ENCODE measurements around the gene UGT3A1.
"Not testable (repeated sequence)": the region's sequence is repeated elsewhere in the genome, so short reads cannot be mapped to it uniquely, and the experiment has no call there.

Gene UGT3A1

GRCh38 chr5:35990520-35990919 is 670 bp downstream of the UGT3A1 start:
- in situ Hi-C loops (cut with HindIII; ENCODE audit: low sequenced_read_pairs) = no loop called here

DNA sequence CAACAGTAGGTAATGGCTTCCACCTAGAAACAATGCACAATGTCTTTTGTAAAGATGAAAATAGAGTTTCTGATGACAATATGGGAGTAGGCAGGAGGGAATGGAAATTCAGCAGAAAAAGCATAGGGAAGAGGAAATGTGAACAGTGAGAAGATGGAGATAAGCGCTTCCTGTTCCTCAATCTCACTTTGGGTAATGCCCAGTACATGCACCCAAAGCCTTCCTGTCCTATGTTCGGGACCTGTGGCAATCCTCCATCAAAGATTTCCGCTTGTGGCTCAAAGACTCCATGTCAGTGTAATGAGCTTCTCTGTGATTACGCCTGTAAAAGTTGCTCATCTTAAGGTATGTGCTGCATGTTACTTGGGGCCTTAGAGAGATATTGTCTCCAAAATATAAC is 2.7 kb downstream of the UGT3A1 start:
- in situ Hi-C loops (cut with HindIII; ENCODE audit: low sequenced_read_pairs) = no loop called here

GRCh38 chr5:35987776-35988175 is 3.4 kb downstream of the UGT3A1 start:
- in situ Hi-C loops (cut with HindIII; ENCODE audit: low sequenced_read_pairs) = no loop called here

DNA sequence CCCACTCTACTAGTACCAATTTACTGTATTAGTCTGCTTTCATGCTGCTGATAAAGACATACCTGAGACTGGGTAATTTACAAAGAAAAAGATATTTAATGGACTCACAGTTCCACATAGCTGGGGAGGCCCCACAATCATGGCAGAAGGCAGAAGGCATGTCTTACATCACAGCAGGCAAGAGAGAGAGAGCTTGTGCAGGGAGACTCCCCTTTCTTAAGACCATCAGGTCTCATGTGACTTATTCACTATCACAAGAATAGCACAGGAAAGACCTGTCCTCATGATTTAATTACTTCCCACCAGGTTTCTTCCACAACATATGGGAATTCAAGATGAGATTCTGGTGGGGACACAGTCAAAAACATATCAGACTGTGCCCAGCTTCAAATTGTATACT is 11.5 kb downstream of the UGT3A1 start:
- in situ Hi-C loops (cut with HindIII; ENCODE audit: low sequenced_read_pairs) = no loop called here

GRCh38 chr5:35976859-35977258 is 14.3 kb downstream of the UGT3A1 start:
- in situ Hi-C loops (cut with HindIII; ENCODE audit: low sequenced_read_pairs) = not testable (repeated sequence)

- in situ Hi-C loops (cut with HindIII; ENCODE audit: low sequenced_read_pairs) = no loop called here
These were observed 16.6 kb downstream of the UGT3A1 start for GRCh38 chr5:35974570-35974969.

DNA sequence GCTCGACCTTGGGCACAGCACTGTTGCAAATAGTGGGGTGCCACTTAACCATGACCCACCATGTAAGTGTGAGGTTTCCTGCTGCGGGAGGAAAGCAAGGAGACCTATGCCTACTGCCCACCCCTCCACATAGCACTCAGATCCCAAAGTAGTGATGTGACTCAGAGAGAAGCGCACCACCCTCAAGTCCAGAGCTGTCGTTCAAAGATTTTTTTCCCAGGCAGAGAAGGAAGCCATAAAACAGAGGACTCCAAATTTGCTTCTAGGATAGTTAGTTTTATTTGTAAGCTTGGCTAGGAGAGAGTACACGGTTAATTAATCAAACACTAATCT is 19.3 kb downstream of the UGT3A1 start:
- in situ Hi-C loops (cut with HindIII; ENCODE audit: low sequenced_read_pairs) = no loop called here

GRCh38 chr5:35971186-35971877 is 19.9 kb downstream of the UGT3A1 start:
- in situ Hi-C loops (cut with HindIII; ENCODE audit: low sequenced_read_pairs) = no loop called here

GRCh38 chr5:35963381-35963843 is 27.8 kb downstream of the UGT3A1 start:
- in situ Hi-C loops (cut with HindIII; ENCODE audit: low sequenced_read_pairs) = no loop called here

GRCh38 chr5:35960328-35960727 is 30.9 kb downstream of the UGT3A1 start:
- in situ Hi-C loops (cut with HindIII; ENCODE audit: low sequenced_read_pairs) = no loop called here

GRCh38 chr5:35956429-35956828 is 34.8 kb downstream of the UGT3A1 start:
- in situ Hi-C loops (cut with HindIII; ENCODE audit: low sequenced_read_pairs) = no loop called here

GRCh38 chr5:35954175-35954574 is 37.0 kb downstream of the UGT3A1 start:
- in situ Hi-C loops (cut with HindIII; ENCODE audit: low sequenced_read_pairs) = no loop called here

- in situ Hi-C loops (cut with HindIII; ENCODE audit: low sequenced_read_pairs) = no loop called here
These were observed 44.1 kb downstream of the UGT3A1 start for GRCh38 chr5:35947085-35947484.

DNA sequence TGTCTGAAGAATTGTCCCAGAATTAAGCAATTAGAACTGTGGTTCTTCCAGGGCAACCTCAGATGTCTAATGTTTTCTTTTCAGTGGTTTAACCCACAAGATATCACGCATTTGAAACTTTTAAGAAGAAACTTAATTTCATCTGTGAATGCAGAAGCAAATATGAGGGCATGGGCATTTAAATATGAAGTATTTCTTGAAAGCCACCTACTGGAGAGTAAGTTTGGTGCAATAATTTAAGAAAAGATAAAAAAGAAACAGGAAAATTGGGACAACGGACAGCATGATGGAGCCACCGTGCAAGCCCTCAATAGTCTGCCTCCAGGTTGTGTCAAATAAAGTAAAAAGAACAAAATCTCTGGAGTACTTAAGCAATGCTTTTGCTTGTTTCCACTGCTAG is 51.6 kb downstream of the UGT3A1 start:
- in situ Hi-C loops (cut with HindIII; ENCODE audit: low sequenced_read_pairs) = no loop called here

DNA sequence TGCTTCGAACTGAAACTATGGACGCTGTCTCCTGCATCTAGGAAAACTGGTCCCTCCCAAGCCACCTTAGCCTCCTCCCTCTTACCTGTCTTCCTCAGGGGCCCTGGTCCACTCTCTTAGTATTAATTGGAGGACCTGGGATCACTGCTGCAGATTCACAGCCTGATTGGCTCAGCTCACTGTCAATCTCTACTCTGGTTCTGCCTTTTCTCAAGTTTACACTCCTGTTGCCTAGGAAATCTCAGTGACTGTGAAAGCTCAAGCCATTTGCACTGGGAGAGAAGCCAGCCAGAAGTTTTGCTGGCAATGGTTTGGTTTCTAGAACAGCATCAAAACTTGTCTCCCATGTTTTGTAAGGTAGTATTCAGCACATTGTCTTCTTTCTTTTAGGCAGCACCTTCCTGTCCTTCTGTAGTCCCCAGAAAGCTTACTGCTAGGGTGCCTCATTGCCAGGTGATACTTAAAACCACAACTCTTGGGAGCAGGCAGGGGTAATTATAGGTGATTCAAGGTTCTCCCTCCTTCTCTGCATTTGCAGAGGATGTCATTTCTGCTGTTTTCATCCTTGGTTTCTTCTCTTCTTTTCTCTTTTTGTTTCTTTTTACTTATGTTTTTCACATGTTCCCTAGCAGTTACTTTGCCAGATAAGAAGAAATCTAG is 52.5 kb downstream of the UGT3A1 start, which contains the start of gene CAPSL:
Gene CAPSL, minus strand, starts transcription at position 55 of the 660 bp plus-strand sequence. CDS start 17,502 bp downstream, outside the sequence.
- in situ Hi-C loops (cut with HindIII; ENCODE audit: low sequenced_read_pairs) = no loop called here

DNA sequence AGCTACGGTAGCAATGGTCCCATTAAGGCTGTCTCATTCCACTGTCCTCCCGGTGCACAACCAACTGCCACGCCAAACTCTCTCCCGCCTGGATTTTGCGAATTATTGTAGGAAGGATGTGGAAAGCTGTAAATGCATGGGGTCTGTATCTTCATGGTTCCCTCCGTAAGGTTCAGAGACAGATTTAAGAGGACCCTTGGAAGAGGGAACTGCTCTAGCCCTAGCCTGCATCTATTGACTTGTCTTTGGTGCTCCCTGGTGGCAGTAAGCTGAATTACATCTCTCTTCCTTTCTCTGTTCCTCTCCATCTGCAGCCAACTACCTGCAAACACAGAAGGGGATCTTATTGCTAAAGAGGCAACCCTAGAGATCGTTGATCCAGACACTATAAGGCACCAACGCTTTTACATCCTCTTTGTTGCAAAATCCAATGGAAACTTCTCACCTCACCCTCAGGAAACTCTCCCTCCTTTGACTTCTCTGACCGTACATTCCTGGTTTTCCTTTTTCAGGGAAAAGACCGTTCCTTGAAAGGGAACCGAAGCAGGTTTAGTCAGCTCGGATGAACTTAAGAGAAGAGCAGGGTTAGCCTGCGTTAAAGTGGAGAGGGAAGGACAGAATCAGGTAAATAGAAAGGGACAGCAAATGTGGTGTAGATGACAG is 64.7 kb downstream of the UGT3A1 start:
- in situ Hi-C loops (cut with HindIII; ENCODE audit: low sequenced_read_pairs) = no loop called here

DNA sequence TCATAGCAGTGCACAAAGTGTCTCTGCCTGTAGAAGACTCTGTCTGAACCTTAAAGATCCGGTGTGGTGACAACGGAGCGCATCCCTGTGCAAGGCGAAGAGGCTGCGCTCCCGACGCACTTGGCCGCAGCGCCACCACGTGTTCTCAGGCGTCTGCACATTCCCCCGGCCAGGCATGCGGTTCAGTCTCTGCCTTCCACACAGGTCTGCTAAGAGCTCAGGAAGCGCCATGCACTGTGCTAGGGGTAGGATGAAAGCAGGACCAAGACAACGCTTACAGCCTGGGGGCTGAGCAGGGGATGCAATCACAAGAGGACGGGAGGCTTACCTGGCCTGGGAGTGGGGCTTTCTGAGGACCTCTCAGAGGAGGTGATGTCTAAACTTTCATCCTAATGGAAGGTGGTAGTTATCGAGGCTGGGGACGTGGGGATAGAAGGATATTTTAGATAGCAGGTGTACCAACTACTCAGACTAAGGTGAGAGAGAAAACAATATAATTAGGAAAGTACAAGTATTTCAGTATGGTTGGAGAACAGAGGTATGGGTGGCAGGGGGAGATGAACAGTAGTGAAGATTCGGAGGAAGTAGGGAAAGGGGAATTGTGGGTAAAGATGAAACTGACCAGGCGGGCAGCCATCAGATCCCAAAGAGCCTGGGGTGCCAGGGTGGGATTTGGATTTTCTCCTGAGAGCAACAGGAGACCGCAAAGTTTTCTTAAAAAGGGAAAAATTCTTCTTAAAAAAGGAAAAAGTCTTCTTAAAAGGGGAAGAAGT is 66.1 kb downstream of the UGT3A1 start:
- in situ Hi-C loops (cut with HindIII; ENCODE audit: low sequenced_read_pairs) = no loop called here

GRCh38 chr5:35924122-35924949 is 66.9 kb downstream of the UGT3A1 start:
- in situ Hi-C loops (cut with HindIII; ENCODE audit: low sequenced_read_pairs) = no loop called here

DNA sequence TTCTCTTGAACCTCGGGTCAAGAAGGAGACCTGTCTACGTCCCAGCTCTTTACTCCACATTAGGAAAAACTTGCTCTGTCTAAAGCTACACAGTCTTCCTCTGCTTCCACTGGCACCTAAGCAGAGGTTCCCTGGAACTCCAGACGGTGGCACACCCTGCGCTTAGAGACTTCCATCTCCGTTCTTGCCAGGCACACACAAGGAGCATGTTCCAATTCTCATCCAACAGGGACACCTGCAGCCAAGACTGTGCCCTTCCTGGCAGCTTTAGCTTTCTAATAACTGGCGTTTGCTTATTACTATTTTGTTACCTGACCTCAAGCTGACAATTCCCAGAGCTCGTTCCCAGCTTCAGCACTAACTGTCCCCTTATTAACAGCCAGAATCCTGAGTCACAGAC is 68.7 kb downstream of the UGT3A1 start:
- in situ Hi-C loops (cut with HindIII; ENCODE audit: low sequenced_read_pairs) = no loop called here

DNA sequence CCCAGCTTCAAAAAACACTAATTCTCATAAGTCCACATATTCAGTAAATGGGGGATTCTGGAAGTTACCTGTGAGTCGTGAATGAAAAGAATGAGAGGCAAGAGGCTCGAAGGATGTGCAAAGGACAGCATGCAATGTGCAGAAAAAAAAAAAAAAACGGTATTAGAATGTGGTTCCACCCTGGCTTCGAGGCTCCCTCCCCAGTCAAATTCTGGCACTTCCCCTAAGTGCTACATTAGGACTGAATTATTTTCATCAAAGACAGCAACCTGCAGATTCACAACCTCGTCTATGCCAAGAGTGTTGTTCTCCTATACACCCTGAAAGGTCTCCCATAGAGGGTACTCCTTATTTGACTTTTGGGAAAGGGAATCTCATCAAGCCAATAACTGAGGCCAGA is 69.3 kb downstream of the UGT3A1 start:
- in situ Hi-C loops (cut with HindIII; ENCODE audit: low sequenced_read_pairs) = no loop called here

All from DLD1 (cell line).